Hepatocyte (in vitro differentiated cells): Measurements from ENCODE around the gene TEC. TPM values are rescaled to one million over a fixed set of nuclear protein-coding genes. Genes with fewer than 3 reads are reported as not detected.

Experiments used
- DNase-seq: peaks from one replicate; pipeline ENCODE4 v3.0.0-alpha.2; 2016; ENCODE audit warnings: low spot score
- H2AFZ ChIP-seq: fragments of 200-600 bp; sonication (generic); 2 replicates; pipeline ENCODE4 v1.6.0; 2016; ENCODE audit warnings: antibody characterized with exemption, mild to moderate bottlenecking
- H3K27ac ChIP-seq: fragments of 200-600 bp; sonication (generic); 2 replicates; pipeline ENCODE4 v1.5.1; 2016; ENCODE audit warnings: mild to moderate bottlenecking
- H3K27me3 ChIP-seq: fragments of 200-600 bp; sonication (generic); 2 replicates; pipeline ENCODE4 v1.6.1; 2016
- H3K36me3 ChIP-seq: fragments of 200-600 bp; sonication (generic); replicated peaks from 2 replicates; pipeline ENCODE4 v1.5.1; 2016; ENCODE audit warnings: low read depth; ENCODE audit not compliant: insufficient read depth
- H3K4me1 ChIP-seq: fragments of 200-600 bp; sonication (generic); 2 replicates; pipeline ENCODE4 v1.5.1; 2016; ENCODE audit warnings: mild to moderate bottlenecking, moderate library complexity; ENCODE audit not compliant: insufficient read depth
- H3K4me2 ChIP-seq: fragments of 200-600 bp; sonication (generic); 2 replicates; pipeline ENCODE4 v1.6.0; 2016
- H3K4me3 ChIP-seq: fragments of 200-600 bp; sonication (generic); 2 replicates; pipeline ENCODE4 v1.5.1; 2016; ENCODE audit warnings: mild to moderate bottlenecking
- H3K79me2 ChIP-seq: fragments of 200-600 bp; sonication (generic); 2 replicates; pipeline ENCODE4 v1.6.0; 2017; ENCODE audit warnings: mild to moderate bottlenecking
- H3K9me2 ChIP-seq: fragments of 200-600 bp; sonication (generic); replicated peaks from 2 replicates; pipeline ENCODE4 v1.6.0; 2017; ENCODE audit warnings: mild to moderate bottlenecking; ENCODE audit not compliant: insufficient read depth
- H3K9me3 ChIP-seq: fragments of 200-600 bp; sonication (generic); 2 replicates; pipeline ENCODE4 v1.5.1; 2016; ENCODE audit warnings: low read depth, mild to moderate bottlenecking
- H4K20me1 ChIP-seq: fragments of 200-600 bp; sonication (generic); 2 replicates; pipeline ENCODE4 v1.6.0; 2016; ENCODE audit warnings: mild to moderate bottlenecking; ENCODE audit not compliant: insufficient read depth, poor library complexity, severe bottlenecking
- EZH2 ChIP-seq: fragments of 200-600 bp; sonication (generic); IDR thresholded peaks from 2 replicates; pipeline ENCODE4 v1.6.1; 2016; ENCODE audit warnings: antibody characterized with exemption, mild to moderate bottlenecking, borderline replicate concordance
- EZH2phosphoT487 ChIP-seq: fragments of 200-600 bp; sonication (generic); IDR thresholded peaks from one replicate; pipeline ENCODE4 v1.6.1; 2018; ENCODE audit warnings: antibody characterized with exemption, mild to moderate bottlenecking, low read depth, moderate library complexity; ENCODE audit not compliant: unreplicated experiment, severe bottlenecking
- WGBS: methylation state at CpG from one replicate; pipeline ENCODE4 v1.1.6; 2016; ENCODE audit warnings: low lambda C conversion rate; ENCODE audit errors: missing lambda C conversion rate; 5-methylcytosine and 5-hydroxymethylcytosine counted together
- polyA plus RNA-seq: library from polyadenylated mRNA; unstranded; fragments of >200 nt; fragmentation: Nextera tagmentation; extraction: Ambion mirVana; gene quantifications from 2 replicates; pipeline ENCODE4 v1.2.1, GENCODE V29; 2016
- total RNA-seq: library from RNA; depleted of rRNA; stranded (reverse); fragments of >200 nt; gene quantifications from 2 replicates; pipeline ENCODE4 v1.2.3, GENCODE V29; 2014
- TF ChIP-seq, protein P1 (sequence below): fragments of 200-600 bp; sonication (generic); IDR thresholded peaks from 2 replicates; pipeline ENCODE4 v1.5.1; 2016; ENCODE audit warnings: antibody characterized with exemption, mild to moderate bottlenecking; ENCODE audit not compliant: poor library complexity

Gene TEC
- total and polyA plus RNA-seq, 2 experiments from 2014 or later, result 1.3 to 2.1 TPM

- Histone ChIP-seq H3K36me3 (no peaks in the 10 kb centered on the region), H3K4me1 (no peaks in the 10 kb centered on the region), H3K9me2 (no peaks in the 10 kb centered on the region), H3K79me2 (peaks cover 5% of the 10 kb centered on the region), H4K20me1 (no peaks in the 10 kb centered on the region), H3K27ac (no peak overlapping the region), H2AFZ (no peak overlapping the region), H3K27me3 (no peaks in the 10 kb centered on the region), H3K4me2 (no peak overlapping the region), H3K9me3 (no peaks in the 10 kb centered on the region), H3K4me3 (no peak overlapping the region)
- WGBS, result 77% methylated on average over 1 of the region's 1 CpG
- no peak for DNase-seq
- TF ChIP-seq EZH2phosphoT487, result no peak
- TF ChIP-seq, protein P1, sequence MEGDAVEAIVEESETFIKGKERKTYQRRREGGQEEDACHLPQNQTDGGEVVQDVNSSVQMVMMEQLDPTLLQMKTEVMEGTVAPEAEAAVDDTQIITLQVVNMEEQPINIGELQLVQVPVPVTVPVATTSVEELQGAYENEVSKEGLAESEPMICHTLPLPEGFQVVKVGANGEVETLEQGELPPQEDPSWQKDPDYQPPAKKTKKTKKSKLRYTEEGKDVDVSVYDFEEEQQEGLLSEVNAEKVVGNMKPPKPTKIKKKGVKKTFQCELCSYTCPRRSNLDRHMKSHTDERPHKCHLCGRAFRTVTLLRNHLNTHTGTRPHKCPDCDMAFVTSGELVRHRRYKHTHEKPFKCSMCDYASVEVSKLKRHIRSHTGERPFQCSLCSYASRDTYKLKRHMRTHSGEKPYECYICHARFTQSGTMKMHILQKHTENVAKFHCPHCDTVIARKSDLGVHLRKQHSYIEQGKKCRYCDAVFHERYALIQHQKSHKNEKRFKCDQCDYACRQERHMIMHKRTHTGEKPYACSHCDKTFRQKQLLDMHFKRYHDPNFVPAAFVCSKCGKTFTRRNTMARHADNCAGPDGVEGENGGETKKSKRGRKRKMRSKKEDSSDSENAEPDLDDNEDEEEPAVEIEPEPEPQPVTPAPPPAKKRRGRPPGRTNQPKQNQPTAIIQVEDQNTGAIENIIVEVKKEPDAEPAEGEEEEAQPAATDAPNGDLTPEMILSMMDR, result no peak
- no peak for TF ChIP-seq EZH2
Measured at GRCh38 chr4:48248559-48248953, 21.1 kb downstream of the TEC start.

DNA sequence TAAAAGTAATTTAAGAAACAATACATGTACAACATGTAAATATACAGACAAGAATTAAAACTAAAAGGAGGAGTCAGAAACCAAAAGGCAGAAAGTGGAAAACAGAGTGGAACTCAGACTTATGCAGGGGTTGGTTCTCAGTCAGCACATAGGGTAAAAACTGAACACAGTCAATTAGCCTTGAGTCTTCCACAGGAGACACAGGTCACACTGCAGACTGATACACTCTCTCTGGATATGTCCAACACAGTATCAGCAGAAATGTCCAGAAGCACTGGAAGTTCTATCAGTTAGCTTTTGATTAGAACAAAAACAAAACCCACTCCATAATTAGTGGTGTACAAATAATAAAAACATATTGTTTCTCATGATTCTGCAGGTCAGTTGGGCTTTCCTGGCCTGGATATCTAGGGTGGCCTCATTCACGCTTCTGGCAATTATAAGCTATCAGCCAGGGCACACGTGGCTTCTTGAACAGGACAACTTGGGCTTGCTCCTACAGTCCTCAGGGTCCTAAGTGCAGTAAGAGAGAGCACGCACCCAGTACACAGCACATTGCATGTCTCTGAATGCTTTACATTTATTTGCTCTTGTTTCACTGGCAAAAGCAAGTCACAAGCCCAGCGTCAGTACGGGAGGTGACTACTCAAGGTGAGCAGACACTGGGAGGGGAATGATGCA is 21.6 kb downstream of the TEC start:
- TF ChIP-seq, protein P1, result no peak
- no peak for TF ChIP-seq EZH2phosphoT487
- no peak for TF ChIP-seq EZH2
- no peak overlapping the region for H3K27ac ChIP-seq
- DNase-seq, result no peak
- H3K36me3 ChIP-seq, result no peaks in the 10 kb centered on the region
- no peaks in the 10 kb centered on the region for H3K27me3 ChIP-seq
- H3K4me3 ChIP-seq, result no peak overlapping the region
- no peak overlapping the region for H2AFZ ChIP-seq
- no peak overlapping the region for H3K4me2 ChIP-seq
- H3K79me2 ChIP-seq, result peaks cover 5% of the 10 kb centered on the region
- 78% methylated on average over 5 of the region's 5 CpGs for WGBS
- H3K9me2 ChIP-seq, result no peaks in the 10 kb centered on the region
- no peaks in the 10 kb centered on the region for H3K9me3 ChIP-seq
- no peaks in the 10 kb centered on the region for H4K20me1 ChIP-seq
- no peaks in the 10 kb centered on the region for H3K4me1 ChIP-seq

GRCh38 chr4:48247142-48247877 is 22.3 kb downstream of the TEC start:
- 74% methylated on average over 7 of the region's 7 CpGs for WGBS
- Histone ChIP-seq H3K79me2 (peaks cover 5% of the 10 kb centered on the region), H3K4me2 (no peak overlapping the region)

More at GRCh38 chr4:48247142-48247877, 22.3 kb downstream of the TEC start:
- H3K27ac ChIP-seq, result no peak overlapping the region
- no peaks in the 10 kb centered on the region for H3K27me3 ChIP-seq
- no peak overlapping the region for H3K4me3 ChIP-seq
- no peaks in the 10 kb centered on the region for H3K9me2 ChIP-seq
- H3K36me3 ChIP-seq, result no peaks in the 10 kb centered on the region
- TF ChIP-seq, protein P1, result no peak
- TF ChIP-seq EZH2 (no peak), EZH2phosphoT487 (no peak)
- H2AFZ ChIP-seq, result no peak overlapping the region
- H3K9me3 ChIP-seq, result no peaks in the 10 kb centered on the region
- no peaks in the 10 kb centered on the region for H3K4me1 ChIP-seq
- no peak for DNase-seq
- H4K20me1 ChIP-seq, result no peaks in the 10 kb centered on the region
